Sigmoid colon (tissue), 7 donors: ENCODE results near the gene ITPRIP. TPM values are rescaled to one million over a fixed set of nuclear protein-coding genes. Genes with fewer than 3 reads are reported as not detected.
A peak's percentile ranks its signal among the peaks of the same experiment; 100 is the strongest.

Experiments used
- DNase-seq: peaks from one replicate; pipeline ENCODE4 v3.0.0-alpha.2; 2019
- H3K27ac ChIP-seq, 4 donors: fragments of 200-600 bp; sonication (generic); one replicate each; pipeline ENCODE4 v1.5.1; 2016 to 2019; ENCODE audit warnings: mild to moderate bottlenecking in 1 of 4
- H3K27me3 ChIP-seq, 3 donors: fragments of 200-600 bp; sonication (generic); one replicate each; pipeline ENCODE4 v1.5.1; 2019; ENCODE audit warnings: mild to moderate bottlenecking in 1 of 3
- H3K36me3 ChIP-seq, 4 donors: fragments of 200-600 bp; sonication (generic); one replicate each; pipeline ENCODE4 v1.5.1; 2016 to 2019
- H3K4me1 ChIP-seq, 4 donors: fragments of 200-600 bp; sonication (generic); one replicate each; pipeline ENCODE4 v1.5.1; 2017 to 2019
- H3K4me3 ChIP-seq, 4 donors: fragments of 200-600 bp; sonication (generic); one replicate each; pipeline ENCODE4 v1.5.1; 2017 to 2019; ENCODE audit warnings: mild to moderate bottlenecking in 2 of 4, moderate library complexity in 1 of 4
- H3K9me3 ChIP-seq, 4 donors: fragments of 200-600 bp in 3 of 4; sonication (generic) in 3 of 4; one replicate each; pipeline versions ENCODE4 v1.5.1 to v1.6.1; 2013 to 2019
- EP300 ChIP-seq, 4 donors: sonication (generic); formaldehyde crosslinking; IDR thresholded peaks; one replicate each; pipeline ENCODE4 v1.6.1; 2017; ENCODE audit warnings: antibody characterized with exemption in 4 of 4
- POLR2A ChIP-seq, 2 donors: fragments of 450-650 bp; IDR thresholded peaks; one replicate each; pipeline ENCODE4 v1.6.1; 2016; ENCODE audit warnings: antibody characterized with exemption in 2 of 2, mild to moderate bottlenecking in 2 of 2, moderate library complexity in 2 of 2
- POLR2AphosphoS5 ChIP-seq, 4 donors: sonication (generic); formaldehyde crosslinking; IDR thresholded peaks; one replicate each; pipeline ENCODE4 v1.6.1; 2017; ENCODE audit warnings: antibody characterized with exemption in 4 of 4
- WGBS, 2 donors: extraction: QIAGEN DNeasy Blood & Tissue Kit; methylation state at CpG; one replicate each; pipeline ENCODE4 v1.1.7; 2013; 5-methylcytosine and 5-hydroxymethylcytosine counted together
- intact Hi-C: fragments of 100-400 bp; cut with DNase I; formaldehyde crosslinking; loops from one replicate; pipeline ENCODE4 v1.15.1; 2023
- polyA plus RNA-seq, 3 donors: library from polyadenylated mRNA; stranded (reverse); fragments of 200-250 nt; gene quantifications; one replicate each; pipeline ENCODE4 v1.2.3, GENCODE V29; 2013
- total RNA-seq, 4 donors: library from RNA; depleted of rRNA; stranded (reverse); fragments of >200 nt; gene quantifications; one replicate each; pipeline ENCODE4 v1.1.0, GENCODE V29; 2016
- TF ChIP-seq, protein P1 (sequence below), 4 experiments: fragments of 450-650 bp in 3 of 4; fragments of 200-600 bp in 1 of 4; IDR thresholded peaks; one replicate each; pipeline ENCODE4 v1.5.1; 2016 to 2019; ENCODE audit warnings: antibody characterized with exemption in 4 of 4, mild to moderate bottlenecking in 3 of 4, moderate library complexity in 2 of 4
- donor health status: healthy with polysubstance abuse.
- donor health status: Bipolar disorder and iron deficiency.
- donor health status: healthy.

The ITPRIP gene
- total and polyA plus RNA-seq, 7 donors: 1.2 to 22.4 (median 11.4) TPM

DNA sequence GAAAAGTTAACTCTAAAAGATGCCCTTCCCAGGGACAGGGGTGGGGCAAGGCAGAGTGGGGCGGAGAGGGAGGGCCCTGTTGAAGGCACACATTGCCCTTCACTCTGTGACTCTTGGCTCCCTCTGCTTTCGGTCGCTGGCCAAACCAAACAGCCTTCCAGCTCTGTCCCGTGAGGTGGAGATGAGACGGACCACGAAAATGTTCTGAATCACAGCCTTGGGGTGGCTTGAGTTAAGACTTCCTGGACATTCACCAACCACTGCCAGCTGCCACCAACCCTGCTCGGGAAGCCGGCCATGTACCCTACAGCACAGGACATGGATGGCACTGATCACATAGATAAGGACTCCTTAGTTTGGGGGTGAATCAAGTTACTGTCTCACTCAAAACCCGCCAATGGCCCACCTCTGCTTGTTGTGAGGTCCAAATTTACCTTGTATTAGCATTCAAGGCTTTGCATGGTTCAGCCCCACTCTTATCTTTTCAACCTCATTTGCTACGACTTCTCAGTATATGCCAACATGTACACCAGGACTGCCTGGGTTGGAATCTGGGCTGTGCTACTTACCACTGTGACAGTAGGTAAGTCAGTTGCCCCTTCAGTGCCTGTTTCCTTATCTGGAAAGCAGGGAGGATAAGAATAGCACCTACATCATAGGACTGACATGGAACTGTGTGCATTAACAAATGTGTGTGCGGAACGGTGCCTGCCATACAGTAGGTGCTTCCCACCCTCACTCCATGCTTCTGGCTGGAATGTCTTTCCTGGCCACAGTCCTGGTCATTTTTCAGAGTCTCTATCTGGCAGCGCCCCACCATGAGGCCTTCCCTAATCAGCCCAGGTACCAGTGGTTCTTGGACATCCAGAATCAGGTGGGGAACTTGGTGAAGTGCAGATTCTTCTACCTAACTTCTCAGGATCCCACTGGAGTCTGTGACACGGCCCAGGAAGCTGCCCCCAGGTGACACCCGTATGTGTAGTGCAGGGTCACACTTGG lies 28.0 kb downstream of the ITPRIP start:
- 89 to 92% methylated on average over 15 of the region's 15 CpGs for WGBS, 2 donors
- H3K27me3 ChIP-seq: no peaks in the 10 kb centered on the region
- TF ChIP-seq, protein P1, sequence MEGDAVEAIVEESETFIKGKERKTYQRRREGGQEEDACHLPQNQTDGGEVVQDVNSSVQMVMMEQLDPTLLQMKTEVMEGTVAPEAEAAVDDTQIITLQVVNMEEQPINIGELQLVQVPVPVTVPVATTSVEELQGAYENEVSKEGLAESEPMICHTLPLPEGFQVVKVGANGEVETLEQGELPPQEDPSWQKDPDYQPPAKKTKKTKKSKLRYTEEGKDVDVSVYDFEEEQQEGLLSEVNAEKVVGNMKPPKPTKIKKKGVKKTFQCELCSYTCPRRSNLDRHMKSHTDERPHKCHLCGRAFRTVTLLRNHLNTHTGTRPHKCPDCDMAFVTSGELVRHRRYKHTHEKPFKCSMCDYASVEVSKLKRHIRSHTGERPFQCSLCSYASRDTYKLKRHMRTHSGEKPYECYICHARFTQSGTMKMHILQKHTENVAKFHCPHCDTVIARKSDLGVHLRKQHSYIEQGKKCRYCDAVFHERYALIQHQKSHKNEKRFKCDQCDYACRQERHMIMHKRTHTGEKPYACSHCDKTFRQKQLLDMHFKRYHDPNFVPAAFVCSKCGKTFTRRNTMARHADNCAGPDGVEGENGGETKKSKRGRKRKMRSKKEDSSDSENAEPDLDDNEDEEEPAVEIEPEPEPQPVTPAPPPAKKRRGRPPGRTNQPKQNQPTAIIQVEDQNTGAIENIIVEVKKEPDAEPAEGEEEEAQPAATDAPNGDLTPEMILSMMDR (IDR thresholded peaks at IDR 0.05): no peak
- TF ChIP-seq POLR2AphosphoS5 (IDR thresholded peaks at IDR 0.05): peak in 2 of 4 donors; percentile 4 to 8
- TF ChIP-seq POLR2A (IDR thresholded peaks at IDR 0.05): no peak
- no peak for TF ChIP-seq EP300 (IDR thresholded peaks at IDR 0.05)
- peaks cover 0 to 16% (median 6%) of the 10 kb centered on the region in 4 donors for H3K4me1 ChIP-seq
- no peak overlapping the region for H3K4me3 ChIP-seq
- peaks cover 16 to 44% (median 29%) of the 10 kb centered on the region in 4 donors for H3K36me3 ChIP-seq
- intact Hi-C loops: no loop called here
- H3K9me3 ChIP-seq: no peaks in the 10 kb centered on the region
- H3K27ac ChIP-seq: peak overlapping the region in 2 of 4 donors; percentile 27 to 55
- peak; percentile 67 for DNase-seq

DNA sequence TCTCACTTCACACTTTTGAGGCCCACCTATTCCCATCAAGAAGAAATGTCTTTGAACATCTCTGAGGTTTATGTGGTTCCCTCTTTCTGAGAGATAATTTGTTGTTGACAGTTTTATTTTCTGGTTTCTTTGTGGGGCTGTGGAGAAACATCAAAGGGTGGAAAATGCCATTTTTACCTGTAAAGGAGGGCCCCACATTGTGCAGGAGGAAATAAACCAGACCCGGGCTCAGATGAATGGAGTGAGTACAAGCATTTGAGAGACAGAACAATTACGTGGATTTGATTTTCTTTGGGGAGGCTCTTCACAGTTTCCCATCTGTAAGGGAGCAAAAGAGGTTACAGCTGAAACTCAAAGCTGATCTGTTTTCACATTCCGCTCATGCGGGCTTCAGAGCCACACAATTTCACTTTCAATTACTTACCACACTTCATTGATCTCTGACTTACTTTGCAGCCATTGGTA lies 29.8 kb downstream of the ITPRIP start:
- peak; percentile 29 for DNase-seq
- WGBS, 2 donors: 58 to 80% methylated on average over 4 of the region's 4 CpGs
- Histone ChIP-seq H3K4me1 (peaks cover 0 to 17% (median 6%) of the 10 kb centered on the region in 4 donors), H3K36me3 (peaks cover 0 to 26% (median 12%) of the 10 kb centered on the region in 4 donors), H3K27me3 (no peaks in the 10 kb centered on the region), H3K27ac (peak overlapping the region in 1 of 4 donors; percentile 17), H3K4me3 (no peak overlapping the region), H3K9me3 (no peaks in the 10 kb centered on the region)
- intact Hi-C loops: no loop called here
- TF ChIP-seq EP300 (IDR thresholded peaks at IDR 0.05) (no peak), POLR2A (IDR thresholded peaks at IDR 0.05) (no peak), POLR2AphosphoS5 (IDR thresholded peaks at IDR 0.05) (no peak)
- TF ChIP-seq, protein P1 (IDR thresholded peaks at IDR 0.05): no peak

DNA sequence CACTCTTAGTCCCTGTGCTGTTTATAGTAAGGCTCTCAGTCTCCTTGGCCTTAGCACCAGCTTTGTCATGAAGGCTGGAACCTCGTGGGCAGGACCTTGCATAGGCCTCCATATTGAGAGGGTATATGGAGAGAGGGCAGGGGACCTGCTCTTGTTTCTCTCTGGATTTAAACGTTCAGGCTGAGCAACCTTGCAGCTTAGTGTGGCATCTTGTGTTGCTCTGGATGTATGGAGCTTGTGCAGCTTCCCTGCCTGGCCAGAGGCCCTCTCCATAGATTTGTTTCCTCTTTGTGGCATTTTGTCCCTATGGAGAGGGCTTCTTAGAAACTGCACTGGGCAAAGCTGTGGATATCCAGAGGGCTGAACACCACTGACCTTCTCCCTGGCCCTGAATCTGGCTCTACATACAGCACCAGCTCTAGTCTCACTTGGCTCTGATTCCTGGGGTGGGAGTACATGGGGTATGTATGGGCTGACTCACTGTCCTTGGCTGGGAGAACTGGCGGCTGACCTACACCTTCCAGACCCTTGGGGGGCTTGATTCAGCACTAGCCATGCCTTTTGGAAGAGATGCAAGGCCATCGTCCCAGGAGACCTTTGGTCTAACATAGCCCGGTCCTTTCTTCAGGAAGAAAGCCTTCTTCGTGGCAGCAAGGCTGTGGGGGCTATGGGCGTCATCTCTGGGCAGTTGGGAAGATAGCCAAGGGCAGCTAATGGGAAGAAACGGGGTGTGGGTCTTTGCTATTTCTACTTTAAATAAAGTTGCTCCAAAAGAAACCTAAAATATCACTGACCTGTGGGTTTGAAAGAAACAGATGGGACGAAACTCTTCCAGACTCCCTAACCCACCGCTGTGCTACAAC lies 30.5 kb downstream of the ITPRIP start:
- peak; percentile 58 for DNase-seq
- WGBS, 2 donors: 76 to 82% methylated on average over 10 of the region's 10 CpGs
- H3K4me1 ChIP-seq: peaks cover 0 to 17% (median 6%) of the 10 kb centered on the region in 4 donors
- H3K27me3 ChIP-seq: no peaks in the 10 kb centered on the region
- H3K27ac ChIP-seq: peak overlapping the region in 1 of 4 donors; percentile 17
- H3K4me3 ChIP-seq: no peak overlapping the region
- intact Hi-C loops: no loop called here
- TF ChIP-seq POLR2A (IDR thresholded peaks at IDR 0.05) (no peak), EP300 (IDR thresholded peaks at IDR 0.05) (no peak), POLR2AphosphoS5 (IDR thresholded peaks at IDR 0.05) (no peak)
- TF ChIP-seq, protein P1 (IDR thresholded peaks at IDR 0.05): no peak
- peaks cover 0 to 19% (median 6%) of the 10 kb centered on the region in 4 donors for H3K36me3 ChIP-seq
- no peaks in the 10 kb centered on the region for H3K9me3 ChIP-seq

DNA sequence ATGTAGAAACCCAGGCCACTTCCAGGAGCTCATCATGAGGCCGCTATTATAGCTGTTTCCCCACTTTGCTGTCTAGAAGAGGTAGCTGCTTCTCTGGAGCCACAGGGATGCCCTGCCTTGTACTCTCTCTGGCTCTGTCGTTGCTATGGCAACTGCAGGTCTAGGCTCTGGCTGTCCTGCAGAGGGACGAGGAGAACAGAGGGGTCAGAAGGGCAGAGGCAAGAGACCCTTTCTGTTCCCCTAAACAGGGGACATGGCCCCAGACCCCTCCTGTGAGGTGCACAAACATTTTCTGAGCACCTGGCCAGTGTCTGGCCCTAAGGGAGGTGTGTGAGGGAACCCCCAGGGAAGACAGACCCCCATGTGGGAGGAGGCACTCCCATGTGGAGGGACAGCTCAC lies 31.4 kb downstream of the ITPRIP start:
- Histone ChIP-seq H3K4me1 (peaks cover 0 to 17% (median 6%) of the 10 kb centered on the region in 4 donors), H3K27me3 (no peaks in the 10 kb centered on the region), H3K36me3 (peaks cover 0 to 11% (median 0%) of the 10 kb centered on the region in 4 donors), H3K9me3 (no peaks in the 10 kb centered on the region), H3K27ac (peak overlapping the region in 1 of 4 donors; percentile 92), H3K4me3 (no peak overlapping the region)
- intact Hi-C loops: no loop called here
- 73 to 86% methylated on average over 3 of the region's 3 CpGs for WGBS, 2 donors
- DNase-seq: peak; percentile 54
- TF ChIP-seq EP300 (IDR thresholded peaks at IDR 0.05): no peak
- TF ChIP-seq, protein P1 (IDR thresholded peaks at IDR 0.05): no peak
- no peak for TF ChIP-seq POLR2A (IDR thresholded peaks at IDR 0.05)
- no peak for TF ChIP-seq POLR2AphosphoS5 (IDR thresholded peaks at IDR 0.05)
